Astrocyte of the spinal cord (primary cell): ENCODE results near the gene VGLL4.
A peak's percentile ranks its signal among the peaks of the same experiment; 100 is the strongest.
"Not testable (repeated sequence)": the region's sequence is repeated elsewhere in the genome, so short reads cannot be mapped to it uniquely, and the experiment has no call there.

Experiments
- DNase-seq: peaks from one replicate; pipeline ENCODE4 v3.0.0; 2011; ENCODE audit warnings: low read depth, low spot score
- H3K4me3 ChIP-seq: 2 replicates; pipeline ENCODE4 v1.5.1; 2011; ENCODE audit warnings: low read depth, mild to moderate bottlenecking, low read length, moderate library complexity
- in situ Hi-C: cut with HindIII; loops from 2 replicates; pipeline ENCODE4 v1.10.0; 2017; ENCODE audit warnings: low sequenced_read_pairs
- TF ChIP-seq, protein P1 (sequence below): IDR thresholded peaks from 2 replicates; pipeline ENCODE4 v1.5.1; 2012; ENCODE audit warnings: low read depth, mild to moderate bottlenecking, low read length, inconsistent platforms

VGLL4 gene, protein sequence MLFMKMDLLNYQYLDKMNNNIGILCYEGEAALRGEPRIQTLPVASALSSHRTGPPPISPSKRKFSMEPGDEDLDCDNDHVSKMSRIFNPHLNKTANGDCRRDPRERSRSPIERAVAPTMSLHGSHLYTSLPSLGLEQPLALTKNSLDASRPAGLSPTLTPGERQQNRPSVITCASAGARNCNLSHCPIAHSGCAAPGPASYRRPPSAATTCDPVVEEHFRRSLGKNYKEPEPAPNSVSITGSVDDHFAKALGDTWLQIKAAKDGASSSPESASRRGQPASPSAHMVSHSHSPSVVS

DNA sequence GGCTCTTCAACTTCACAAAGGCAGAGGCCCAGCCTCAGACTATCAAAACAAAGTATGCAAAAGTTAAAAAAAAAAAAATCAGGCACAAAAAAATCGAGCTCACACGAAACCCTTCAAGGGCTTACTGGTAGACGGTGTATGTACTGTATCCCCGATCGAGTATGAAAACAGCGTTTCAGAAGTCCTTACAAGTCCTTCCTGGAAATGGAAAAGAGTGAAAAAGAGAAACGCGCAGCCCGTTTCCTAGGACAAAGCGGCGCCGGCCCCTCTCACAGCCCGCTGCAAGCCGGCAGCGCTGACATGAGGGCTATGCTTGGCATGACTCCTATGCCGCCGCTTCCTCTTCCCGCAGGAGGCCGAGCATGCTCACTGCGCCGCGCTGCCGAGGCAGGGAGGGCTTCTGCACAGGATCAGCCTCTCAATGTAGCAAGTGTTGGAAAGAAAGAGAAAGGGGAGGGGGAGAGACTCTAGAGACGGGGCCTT, at the start of gene VGLL4:
Gene VGLL4, minus strand, starts transcription at position 311 of the 483 bp plus-strand sequence. CDS start 397 bp downstream, outside the sequence.
- in situ Hi-C loops, result no loop called here

DNA sequence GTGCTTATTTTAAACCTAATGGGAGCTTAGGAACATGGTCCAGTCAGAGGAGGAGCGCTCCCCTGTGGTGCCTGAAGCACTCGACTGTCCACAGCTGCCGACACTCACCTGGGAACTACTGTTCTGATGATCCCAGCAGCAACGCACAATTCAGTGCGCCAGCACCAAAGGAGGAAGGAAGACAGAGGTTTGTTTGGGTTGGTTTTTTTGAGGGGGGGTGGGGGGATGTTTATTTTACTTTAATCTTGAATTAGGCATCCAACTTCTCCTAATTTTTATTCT, 48.8 kb upstream of the VGLL4 start:
- in situ Hi-C loops, result no loop called here
- TF ChIP-seq, protein P1, sequence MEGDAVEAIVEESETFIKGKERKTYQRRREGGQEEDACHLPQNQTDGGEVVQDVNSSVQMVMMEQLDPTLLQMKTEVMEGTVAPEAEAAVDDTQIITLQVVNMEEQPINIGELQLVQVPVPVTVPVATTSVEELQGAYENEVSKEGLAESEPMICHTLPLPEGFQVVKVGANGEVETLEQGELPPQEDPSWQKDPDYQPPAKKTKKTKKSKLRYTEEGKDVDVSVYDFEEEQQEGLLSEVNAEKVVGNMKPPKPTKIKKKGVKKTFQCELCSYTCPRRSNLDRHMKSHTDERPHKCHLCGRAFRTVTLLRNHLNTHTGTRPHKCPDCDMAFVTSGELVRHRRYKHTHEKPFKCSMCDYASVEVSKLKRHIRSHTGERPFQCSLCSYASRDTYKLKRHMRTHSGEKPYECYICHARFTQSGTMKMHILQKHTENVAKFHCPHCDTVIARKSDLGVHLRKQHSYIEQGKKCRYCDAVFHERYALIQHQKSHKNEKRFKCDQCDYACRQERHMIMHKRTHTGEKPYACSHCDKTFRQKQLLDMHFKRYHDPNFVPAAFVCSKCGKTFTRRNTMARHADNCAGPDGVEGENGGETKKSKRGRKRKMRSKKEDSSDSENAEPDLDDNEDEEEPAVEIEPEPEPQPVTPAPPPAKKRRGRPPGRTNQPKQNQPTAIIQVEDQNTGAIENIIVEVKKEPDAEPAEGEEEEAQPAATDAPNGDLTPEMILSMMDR, result no peak
- DNase-seq, result no peak
- H3K4me3 ChIP-seq, result no peak overlapping the region

More for the DNA sequence above, at the start of gene VGLL4:
- peak; percentile 95 for DNase-seq
- H3K4me3 ChIP-seq, result peak within 1 kb of the TSS; percentile 96
- TF ChIP-seq, protein P1, result peak; percentile 15

DNA sequence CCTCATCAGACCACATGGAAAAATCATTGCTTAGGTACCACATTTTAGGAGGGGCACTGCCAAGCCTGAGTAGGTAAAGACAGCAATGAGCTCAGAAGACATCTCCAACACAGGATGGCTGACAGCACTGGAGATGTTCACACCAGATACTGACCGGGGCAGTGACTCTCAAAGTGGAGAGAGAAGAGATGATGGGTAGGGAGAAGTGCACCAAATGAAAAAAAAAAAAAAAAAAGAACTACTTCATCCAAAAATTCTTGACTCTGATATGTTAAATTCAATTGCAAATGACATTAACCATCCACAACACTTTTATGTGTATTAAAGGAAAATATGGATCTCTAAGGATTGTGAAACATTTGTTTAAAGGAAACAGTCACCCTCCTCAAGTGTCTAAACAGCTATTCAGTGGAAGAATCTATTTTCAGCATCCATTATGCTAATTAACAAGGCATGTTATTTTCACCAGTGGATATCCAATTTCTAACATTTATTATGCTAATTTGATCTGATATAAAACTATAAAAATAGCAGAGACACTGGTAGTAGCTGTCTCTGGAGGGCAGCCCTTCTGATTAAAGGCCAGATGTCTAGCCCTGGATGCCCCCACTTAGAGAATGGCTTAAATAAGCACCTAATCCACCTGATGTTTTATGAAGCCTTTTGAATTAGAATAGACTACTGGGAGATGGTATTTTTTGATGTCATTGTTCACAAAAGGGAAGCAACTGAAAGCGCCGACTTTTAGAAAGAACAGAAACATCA, 48.2 kb upstream of the VGLL4 start:
- DNase-seq, result no peak
- H3K4me3 ChIP-seq, result no peak overlapping the region
- in situ Hi-C loops, result no loop called here

DNA sequence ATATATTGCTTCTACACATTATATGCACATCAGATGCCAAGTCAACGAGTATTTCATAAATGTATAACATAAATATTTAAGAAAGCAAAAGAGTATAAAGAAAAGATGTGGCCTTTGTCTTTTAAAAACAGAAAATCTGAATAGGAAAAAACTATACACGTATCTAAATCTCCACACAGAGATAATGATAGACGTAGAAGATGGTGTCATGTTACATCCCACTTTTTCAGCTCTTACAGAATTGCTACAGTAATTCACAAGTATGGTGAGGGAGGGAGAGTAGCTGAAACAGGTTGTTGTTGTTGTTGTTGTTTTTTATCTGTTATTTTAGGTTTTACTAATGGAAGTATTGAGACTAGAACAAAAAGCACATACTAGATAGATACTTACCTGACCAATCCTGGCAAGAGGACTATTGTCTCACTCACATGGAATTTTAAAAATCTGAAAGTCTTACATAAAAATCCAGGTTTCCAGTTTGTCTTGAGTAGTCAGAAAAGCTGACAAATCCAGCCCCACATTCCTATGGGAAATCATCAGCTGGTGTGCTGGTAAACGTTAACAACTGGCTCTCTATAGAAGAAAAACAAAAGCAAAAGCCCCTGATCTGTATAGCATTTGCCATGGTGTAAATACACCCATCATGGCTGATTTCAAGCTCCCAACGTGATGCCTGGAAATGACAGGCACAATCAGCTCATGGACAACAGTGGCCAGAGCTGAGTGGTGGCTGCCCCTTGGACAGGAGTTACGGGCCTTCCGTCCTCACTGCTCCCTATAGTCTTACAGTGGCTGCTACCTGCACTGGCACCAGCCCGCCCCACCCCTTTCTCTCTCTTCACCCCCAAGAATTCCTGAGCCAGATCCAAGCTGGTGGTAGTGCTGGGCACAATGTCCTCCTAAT, 47.4 kb upstream of the VGLL4 start:
- in situ Hi-C loops, result no loop called here
- DNase-seq, result peak; percentile 24
- TF ChIP-seq, protein P1, result no peak
- H3K4me3 ChIP-seq, result no peak overlapping the region

More for the DNA sequence above, 48.2 kb upstream of the VGLL4 start:
- TF ChIP-seq, protein P1, result no peak

DNA sequence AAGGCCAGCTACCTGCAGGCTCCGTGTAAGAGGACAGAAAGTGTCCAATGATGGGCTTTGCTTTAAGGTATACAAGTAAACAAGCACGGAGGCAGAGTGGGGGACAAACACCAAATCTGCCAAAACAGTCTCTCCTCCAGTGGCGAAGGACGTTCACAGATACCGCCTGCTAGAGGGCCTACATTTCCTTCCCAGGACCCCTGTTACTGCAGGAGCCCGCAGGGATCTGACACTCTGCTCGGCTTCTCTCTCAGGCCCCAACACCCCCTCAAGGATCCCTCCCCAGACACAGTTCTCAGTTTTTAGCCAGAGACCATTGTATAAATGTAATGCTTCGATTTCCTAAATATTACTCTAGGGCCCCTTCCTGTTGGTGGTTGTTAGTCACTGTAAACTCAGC, 46.0 kb upstream of the VGLL4 start:
- no peak overlapping the region for H3K4me3 ChIP-seq
- TF ChIP-seq, protein P1, result no peak
- no peak for DNase-seq
- in situ Hi-C loops, result no loop called here

DNA sequence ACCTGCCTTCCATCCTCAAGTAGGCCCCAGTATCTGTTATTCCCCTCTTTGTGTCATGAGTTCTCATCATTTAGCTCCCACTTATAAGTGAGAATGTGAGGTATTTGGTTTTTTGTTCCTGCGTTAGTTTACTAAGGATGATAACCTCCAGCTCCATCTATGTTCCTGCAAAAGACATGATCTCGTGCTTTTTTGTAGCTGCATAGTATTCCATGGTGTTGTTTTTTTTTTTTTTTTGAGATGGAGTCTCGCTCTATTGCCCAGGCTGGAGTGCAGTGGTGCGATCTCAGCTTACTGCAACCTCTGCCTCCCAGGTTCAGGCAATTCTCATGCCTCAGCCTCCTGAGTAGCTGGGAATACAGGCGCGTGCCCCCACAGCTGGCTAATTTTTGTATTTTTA, 41.3 kb upstream of the VGLL4 start:
- in situ Hi-C loops, H3K4me3 ChIP-seq, DNase-seq: not testable (repeated sequence)
